ENCODE measurements around the gene NRP2. TPM values are rescaled to one million over a fixed set of nuclear protein-coding genes. Genes with fewer than 3 reads are reported as not detected.

NRP2 gene
- total RNA-seq, 1 donor from 2014 or later: 90.3 TPM

DNA sequence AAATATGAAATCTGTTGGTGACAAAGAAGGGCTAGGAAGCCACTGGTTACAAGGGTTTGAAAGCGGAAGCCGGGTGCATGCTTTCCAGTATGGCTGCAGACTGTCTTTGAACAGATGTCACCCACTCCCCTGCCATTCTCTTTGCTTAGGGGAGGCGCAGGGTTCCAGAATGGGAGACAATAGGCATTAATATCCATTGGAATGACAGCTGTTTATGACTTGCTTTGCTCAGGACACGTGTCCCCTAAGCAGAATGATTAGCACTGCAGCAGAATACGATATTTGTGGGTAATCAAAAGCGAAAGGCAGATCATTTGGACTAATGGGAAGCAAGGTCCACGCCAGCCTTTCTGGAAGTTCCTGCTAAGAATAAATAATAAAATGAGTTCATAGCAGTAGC is 25.8 kb upstream of the NRP2 start:
- H3K36me3 Mint-ChIP-seq (ENCODE audit: low read depth): no peaks in the 10 kb centered on the region
- H3K4me1 Mint-ChIP-seq: peaks cover 36% of the 10 kb centered on the region
- peaks cover 5% of the 10 kb centered on the region for H3K9me3 Mint-ChIP-seq
- TF ChIP-seq, protein P1, sequence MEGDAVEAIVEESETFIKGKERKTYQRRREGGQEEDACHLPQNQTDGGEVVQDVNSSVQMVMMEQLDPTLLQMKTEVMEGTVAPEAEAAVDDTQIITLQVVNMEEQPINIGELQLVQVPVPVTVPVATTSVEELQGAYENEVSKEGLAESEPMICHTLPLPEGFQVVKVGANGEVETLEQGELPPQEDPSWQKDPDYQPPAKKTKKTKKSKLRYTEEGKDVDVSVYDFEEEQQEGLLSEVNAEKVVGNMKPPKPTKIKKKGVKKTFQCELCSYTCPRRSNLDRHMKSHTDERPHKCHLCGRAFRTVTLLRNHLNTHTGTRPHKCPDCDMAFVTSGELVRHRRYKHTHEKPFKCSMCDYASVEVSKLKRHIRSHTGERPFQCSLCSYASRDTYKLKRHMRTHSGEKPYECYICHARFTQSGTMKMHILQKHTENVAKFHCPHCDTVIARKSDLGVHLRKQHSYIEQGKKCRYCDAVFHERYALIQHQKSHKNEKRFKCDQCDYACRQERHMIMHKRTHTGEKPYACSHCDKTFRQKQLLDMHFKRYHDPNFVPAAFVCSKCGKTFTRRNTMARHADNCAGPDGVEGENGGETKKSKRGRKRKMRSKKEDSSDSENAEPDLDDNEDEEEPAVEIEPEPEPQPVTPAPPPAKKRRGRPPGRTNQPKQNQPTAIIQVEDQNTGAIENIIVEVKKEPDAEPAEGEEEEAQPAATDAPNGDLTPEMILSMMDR (conservative IDR thresholded peaks at IDR 0.05): no peak
- H3K27ac Mint-ChIP-seq (ENCODE audit: unreplicated experiment): no peak overlapping the region
- no peak for DNase-seq (ENCODE audit: low read depth, low spot score)
- H3K4me3 Mint-ChIP-seq: no peak overlapping the region
- peaks cover 14% of the 10 kb centered on the region for H3K27me3 Mint-ChIP-seq (ENCODE audit: low read depth)

DNA sequence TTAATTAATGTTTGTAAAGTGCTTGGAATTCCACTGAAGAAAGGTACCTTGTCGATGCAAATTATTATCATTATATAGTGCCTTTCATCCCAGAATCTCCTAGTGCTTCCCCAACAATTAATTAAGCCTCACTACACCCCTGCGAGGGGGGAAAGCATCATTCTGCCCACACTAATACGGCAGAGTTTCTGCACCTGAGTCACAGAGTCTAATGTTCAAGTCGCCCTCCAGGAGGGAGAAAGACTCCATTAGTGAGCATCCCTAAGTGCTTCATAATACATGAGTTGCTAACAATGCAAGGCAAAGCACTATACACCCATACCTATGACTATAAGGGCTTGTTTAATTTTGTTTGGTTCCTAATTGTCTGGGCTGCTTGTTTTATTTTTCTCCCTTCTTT is 25.4 kb upstream of the NRP2 start:
- H3K27ac Mint-ChIP-seq (ENCODE audit: unreplicated experiment): no peak overlapping the region
- H3K4me3 Mint-ChIP-seq: no peak overlapping the region
- TF ChIP-seq, protein P1 (conservative IDR thresholded peaks at IDR 0.05): no peak
- peaks cover 5% of the 10 kb centered on the region for H3K9me3 Mint-ChIP-seq
- peaks cover 32% of the 10 kb centered on the region for H3K4me1 Mint-ChIP-seq
- no peaks in the 10 kb centered on the region for H3K36me3 Mint-ChIP-seq (ENCODE audit: low read depth)
- no peak for DNase-seq (ENCODE audit: low read depth, low spot score)
- peaks cover 16% of the 10 kb centered on the region for H3K27me3 Mint-ChIP-seq (ENCODE audit: low read depth)

DNA sequence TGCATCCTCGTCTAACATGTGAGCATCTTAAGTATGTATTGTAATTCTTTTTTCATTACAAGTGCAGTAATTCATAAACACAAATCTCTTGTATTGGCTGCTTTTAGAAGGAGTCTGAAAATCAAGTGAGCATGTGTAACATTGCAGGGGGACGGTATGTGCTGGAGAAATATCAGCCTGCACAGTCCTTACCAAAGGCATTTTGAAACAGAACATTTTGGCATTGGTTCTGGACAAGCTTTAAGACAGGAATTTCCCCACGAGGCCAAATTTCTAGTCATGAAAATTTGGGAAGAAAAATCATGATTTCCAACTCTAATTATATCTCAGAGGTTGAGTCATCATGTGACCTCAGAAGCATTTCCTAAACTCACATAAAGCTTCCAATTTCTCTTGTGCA is 24.7 kb upstream of the NRP2 start:
- no peak overlapping the region for H3K27ac Mint-ChIP-seq (ENCODE audit: unreplicated experiment)
- DNase-seq (ENCODE audit: low read depth, low spot score): no peak
- H3K27me3 Mint-ChIP-seq (ENCODE audit: low read depth): peaks cover 19% of the 10 kb centered on the region
- TF ChIP-seq, protein P1 (conservative IDR thresholded peaks at IDR 0.05): no peak
- no peaks in the 10 kb centered on the region for H3K36me3 Mint-ChIP-seq (ENCODE audit: low read depth)
- peaks cover 5% of the 10 kb centered on the region for H3K9me3 Mint-ChIP-seq
- no peak overlapping the region for H3K4me3 Mint-ChIP-seq
- H3K4me1 Mint-ChIP-seq: peaks cover 32% of the 10 kb centered on the region

DNA sequence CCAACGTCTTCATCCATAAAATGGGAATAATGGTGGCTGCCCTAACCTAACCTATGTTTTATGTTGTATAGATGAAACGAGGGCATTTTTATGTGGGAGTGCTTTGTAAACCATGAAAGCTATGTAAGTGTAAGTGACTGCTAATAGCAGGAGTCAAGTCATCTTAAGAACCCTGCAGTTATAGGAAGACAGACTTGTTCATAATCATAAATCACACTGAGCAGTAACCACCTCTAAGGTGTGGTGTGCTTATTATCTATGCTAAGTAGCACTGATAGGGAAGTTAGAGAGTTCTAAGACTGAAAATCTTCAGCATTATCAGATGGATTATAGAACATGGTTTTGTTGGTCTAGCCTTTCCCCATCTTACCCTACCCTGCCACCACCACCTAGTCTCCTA is 24.2 kb upstream of the NRP2 start:
- H3K27ac Mint-ChIP-seq (ENCODE audit: unreplicated experiment): no peak overlapping the region
- H3K4me1 Mint-ChIP-seq: peaks cover 30% of the 10 kb centered on the region
- TF ChIP-seq, protein P1 (conservative IDR thresholded peaks at IDR 0.05): no peak
- no peak overlapping the region for H3K4me3 Mint-ChIP-seq
- H3K27me3 Mint-ChIP-seq (ENCODE audit: low read depth): peaks cover 22% of the 10 kb centered on the region
- peaks cover 5% of the 10 kb centered on the region for H3K9me3 Mint-ChIP-seq
- H3K36me3 Mint-ChIP-seq (ENCODE audit: low read depth): no peaks in the 10 kb centered on the region
- no peak for DNase-seq (ENCODE audit: low read depth, low spot score)

DNA sequence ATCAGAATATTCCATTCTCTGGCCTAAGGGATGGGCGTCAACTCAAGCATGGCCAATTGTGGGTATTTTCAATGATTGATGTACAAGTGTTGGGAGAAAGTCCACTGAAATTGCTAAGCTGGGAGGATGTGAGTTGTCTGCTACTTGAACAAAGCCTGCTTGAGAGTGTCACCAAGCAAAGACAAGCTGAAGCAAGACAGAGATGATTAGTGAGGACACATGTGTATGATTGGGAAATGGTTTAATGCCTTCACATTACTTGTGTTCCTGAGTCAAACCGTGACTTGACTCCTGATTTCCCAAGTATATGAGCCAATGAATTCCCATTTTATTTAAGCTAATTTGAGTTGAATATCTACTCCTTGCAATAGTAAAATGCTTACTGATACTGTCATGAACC is 23.7 kb upstream of the NRP2 start:
- Mint-ChIP-seq H3K4me1 (peaks cover 26% of the 10 kb centered on the region), H3K36me3 (ENCODE audit: low read depth) (no peaks in the 10 kb centered on the region), H3K27me3 (ENCODE audit: low read depth) (peaks cover 25% of the 10 kb centered on the region), H3K4me3 (no peak overlapping the region), H3K9me3 (peaks cover 5% of the 10 kb centered on the region), H3K27ac (ENCODE audit: unreplicated experiment) (no peak overlapping the region)
- TF ChIP-seq, protein P1 (conservative IDR thresholded peaks at IDR 0.05): no peak
- no peak for DNase-seq (ENCODE audit: low read depth, low spot score)

DNA sequence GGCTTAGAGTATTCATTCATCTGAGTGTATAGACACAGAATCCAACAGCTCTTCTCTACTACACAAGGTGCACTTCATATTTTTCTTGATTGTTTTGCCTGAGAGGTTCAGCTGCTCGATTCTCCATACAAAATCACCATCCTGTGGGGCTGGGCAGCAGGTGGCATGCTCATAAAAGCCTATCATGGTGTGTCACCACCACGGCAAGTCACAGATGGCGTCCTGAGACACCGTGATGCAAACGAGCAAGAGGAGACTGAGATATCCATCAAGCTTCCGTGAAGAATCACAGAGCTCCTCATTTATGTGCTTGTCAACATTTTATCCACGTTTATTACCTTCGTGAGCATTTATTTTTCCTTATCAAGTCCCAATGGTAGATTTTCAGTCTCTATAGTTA is 22.4 kb upstream of the NRP2 start:
- Mint-ChIP-seq H3K27ac (ENCODE audit: unreplicated experiment) (no peak overlapping the region), H3K4me1 (peaks cover 26% of the 10 kb centered on the region), H3K36me3 (ENCODE audit: low read depth) (no peaks in the 10 kb centered on the region), H3K9me3 (no peaks in the 10 kb centered on the region), H3K4me3 (no peak overlapping the region), H3K27me3 (ENCODE audit: low read depth) (peaks cover 25% of the 10 kb centered on the region)
- DNase-seq (ENCODE audit: low read depth, low spot score): no peak
- TF ChIP-seq, protein P1 (conservative IDR thresholded peaks at IDR 0.05): no peak

Data from neural crest cell (in vitro differentiated cells).